Upper lobe of left lung (tissue), 4 donors: ENCODE measurements around the gene GALNT15.

Experiments
- POLR2A ChIP-seq, 4 donors: fragments of 450-650 bp; IDR thresholded peaks; one replicate each; pipeline ENCODE4 v1.5.1; 2016 to 2017; ENCODE audit warnings: antibody characterized with exemption in 4 of 4, mild to moderate bottlenecking in 2 of 4
- POLR2AphosphoS5 ChIP-seq, 2 donors: sonication (generic); formaldehyde crosslinking; IDR thresholded peaks; one replicate each; pipeline ENCODE4 v1.5.1; 2017; ENCODE audit warnings: antibody characterized with exemption in 2 of 2
- TF ChIP-seq, protein P1 (sequence below), 6 experiments: fragments of 450-650 bp in 4 of 6; fragments of 200-600 bp in 2 of 6; sonication (generic) in 2 of 6; IDR thresholded peaks; one replicate each; pipeline ENCODE4 v1.5.1; 2016 to 2019; ENCODE audit warnings: antibody characterized with exemption in 6 of 6

DNA sequence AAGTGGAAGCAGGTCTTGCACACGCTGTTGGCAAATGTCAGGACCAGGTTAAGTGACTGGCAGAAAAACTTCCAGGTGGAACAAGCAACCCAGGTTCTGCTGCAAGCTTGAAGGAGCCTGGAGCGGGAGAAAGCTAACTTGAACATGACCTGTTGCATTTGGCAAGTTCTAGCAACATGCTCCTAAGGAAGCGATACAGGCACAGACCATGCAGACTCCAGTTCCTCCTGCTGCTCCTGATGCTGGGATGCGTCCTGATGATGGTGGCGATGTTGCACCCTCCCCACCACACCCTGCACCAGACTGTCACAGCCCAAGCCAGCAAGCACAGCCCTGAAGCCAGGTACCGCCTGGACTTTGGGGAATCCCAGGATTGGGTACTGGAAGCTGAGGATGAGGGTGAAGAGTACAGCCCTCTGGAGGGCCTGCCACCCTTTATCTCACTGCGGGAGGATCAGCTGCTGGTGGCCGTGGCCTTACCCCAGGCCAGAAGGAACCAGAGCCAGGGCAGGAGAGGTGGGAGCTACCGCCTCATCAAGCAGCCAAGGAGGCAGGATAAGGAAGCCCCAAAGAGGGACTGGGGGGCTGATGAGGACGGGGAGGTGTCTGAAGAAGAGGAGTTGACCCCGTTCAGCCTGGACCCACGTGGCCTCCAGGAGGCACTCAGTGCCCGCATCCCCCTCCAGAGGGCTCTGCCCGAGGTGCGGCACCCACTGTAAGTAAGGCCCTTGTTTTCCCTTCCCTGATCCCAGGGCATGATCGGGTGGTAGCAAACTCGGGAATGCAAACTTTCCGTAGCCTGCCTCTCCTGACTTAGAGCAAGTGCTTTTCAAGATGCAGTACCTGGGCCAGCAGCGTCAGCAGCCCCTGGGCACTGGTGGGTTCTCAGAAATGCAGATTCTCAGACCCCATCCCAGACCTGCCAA lies 759 bp downstream of the GALNT15 start:
- TF ChIP-seq, protein P1, sequence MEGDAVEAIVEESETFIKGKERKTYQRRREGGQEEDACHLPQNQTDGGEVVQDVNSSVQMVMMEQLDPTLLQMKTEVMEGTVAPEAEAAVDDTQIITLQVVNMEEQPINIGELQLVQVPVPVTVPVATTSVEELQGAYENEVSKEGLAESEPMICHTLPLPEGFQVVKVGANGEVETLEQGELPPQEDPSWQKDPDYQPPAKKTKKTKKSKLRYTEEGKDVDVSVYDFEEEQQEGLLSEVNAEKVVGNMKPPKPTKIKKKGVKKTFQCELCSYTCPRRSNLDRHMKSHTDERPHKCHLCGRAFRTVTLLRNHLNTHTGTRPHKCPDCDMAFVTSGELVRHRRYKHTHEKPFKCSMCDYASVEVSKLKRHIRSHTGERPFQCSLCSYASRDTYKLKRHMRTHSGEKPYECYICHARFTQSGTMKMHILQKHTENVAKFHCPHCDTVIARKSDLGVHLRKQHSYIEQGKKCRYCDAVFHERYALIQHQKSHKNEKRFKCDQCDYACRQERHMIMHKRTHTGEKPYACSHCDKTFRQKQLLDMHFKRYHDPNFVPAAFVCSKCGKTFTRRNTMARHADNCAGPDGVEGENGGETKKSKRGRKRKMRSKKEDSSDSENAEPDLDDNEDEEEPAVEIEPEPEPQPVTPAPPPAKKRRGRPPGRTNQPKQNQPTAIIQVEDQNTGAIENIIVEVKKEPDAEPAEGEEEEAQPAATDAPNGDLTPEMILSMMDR (IDR thresholded peaks at IDR 0.05), result no peak
- TF ChIP-seq POLR2A (IDR thresholded peaks at IDR 0.05) (no peak), POLR2AphosphoS5 (IDR thresholded peaks at IDR 0.05) (no peak)
